Measurements from ENCODE around the gene PPIA.
"Not testable (repeated sequence)": the region's sequence is repeated elsewhere in the genome, so short reads cannot be mapped to it uniquely, and the experiment has no call there.

Gene PPIA

GRCh38 chr7:44843440-44843839, 47.0 kb downstream of the PPIA start:
- not testable (repeated sequence) for DNase-seq

GRCh38 chr7:44845451-44845850, 49.0 kb downstream of the PPIA start:
- no peak for DNase-seq

- not testable (repeated sequence) for DNase-seq
Observed at GRCh38 chr7:44846390-44846789, 49.9 kb downstream of the PPIA start.

GRCh38 chr7:44846816-44847508, 50.5 kb downstream of the PPIA start:
- no peak for DNase-seq

GRCh38 chr7:44847509-44847919, 51.0 kb downstream of the PPIA start:
- DNase-seq, result peak; percentile 49

- peak; percentile 92 for DNase-seq
Observed at GRCh38 chr7:44847920-44848634, 51.6 kb downstream of the PPIA start, which contains the start of gene H2AZ2. TSS of gene H2AZ2 (minus strand) at chr7:44848087. CDS start at chr7:44847971, 116 bp downstream.

GRCh38 chr7:44849259-44849884, 52.9 kb downstream of the PPIA start:
- no peak for DNase-seq

GRCh38 chr7:44849885-44850544, 53.5 kb downstream of the PPIA start:
- no peak for DNase-seq

GRCh38 chr7:44852590-44852989, 56.1 kb downstream of the PPIA start:
- no peak for DNase-seq

All from SIG-M5 (cell line).